Measurements from ENCODE around the gene CIT. TPM values are rescaled to one million over a fixed set of nuclear protein-coding genes. Genes with fewer than 3 reads are reported as not detected.

CIT gene
- total and polyA plus RNA-seq, 2 donors (not counting 1 experiment from before 2014, with no cell fraction given) = 6.8 to 25.4 TPM

DNA sequence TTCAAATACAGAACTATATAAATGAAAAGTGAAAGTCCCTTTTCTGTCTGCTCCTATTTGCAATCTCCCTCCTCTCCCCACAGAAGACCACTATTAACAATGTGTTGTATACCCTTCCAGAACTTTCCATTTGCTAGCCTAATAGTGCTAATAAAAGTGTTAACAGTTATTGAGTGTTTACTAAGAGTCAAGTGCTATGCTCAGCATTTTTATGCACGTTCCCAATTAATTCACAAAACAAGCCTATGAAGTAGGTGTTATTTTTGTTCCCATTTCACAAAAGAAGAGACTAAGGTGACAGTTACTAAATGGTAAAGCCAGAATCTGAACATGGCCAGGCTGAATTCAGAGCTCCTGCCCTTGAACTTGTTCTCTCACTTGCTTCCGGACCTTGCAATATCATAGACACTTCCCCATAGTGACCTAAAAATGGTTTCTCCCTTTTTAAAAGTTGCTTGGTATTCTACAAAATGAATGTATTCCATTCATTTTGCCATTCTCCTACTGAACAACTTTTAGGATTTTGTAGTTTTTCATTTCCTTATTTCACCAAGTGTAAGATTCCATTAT is 210.8 kb downstream of the CIT start:
- no peak overlapping the region for H3K4me2 ChIP-seq (ENCODE audit: extremely low read depth, insufficient read depth, low read length)
- no peaks in the 10 kb centered on the region for H4K20me1 ChIP-seq (ENCODE audit: control insufficient read depth, extremely low read depth, insufficient read depth, low read length)
- H3K9ac ChIP-seq (ENCODE audit: insufficient read depth, low read length) = no peak overlapping the region
- H2AFZ ChIP-seq (ENCODE audit: low read length) = no peak overlapping the region
- TF ChIP-seq, protein P1, sequence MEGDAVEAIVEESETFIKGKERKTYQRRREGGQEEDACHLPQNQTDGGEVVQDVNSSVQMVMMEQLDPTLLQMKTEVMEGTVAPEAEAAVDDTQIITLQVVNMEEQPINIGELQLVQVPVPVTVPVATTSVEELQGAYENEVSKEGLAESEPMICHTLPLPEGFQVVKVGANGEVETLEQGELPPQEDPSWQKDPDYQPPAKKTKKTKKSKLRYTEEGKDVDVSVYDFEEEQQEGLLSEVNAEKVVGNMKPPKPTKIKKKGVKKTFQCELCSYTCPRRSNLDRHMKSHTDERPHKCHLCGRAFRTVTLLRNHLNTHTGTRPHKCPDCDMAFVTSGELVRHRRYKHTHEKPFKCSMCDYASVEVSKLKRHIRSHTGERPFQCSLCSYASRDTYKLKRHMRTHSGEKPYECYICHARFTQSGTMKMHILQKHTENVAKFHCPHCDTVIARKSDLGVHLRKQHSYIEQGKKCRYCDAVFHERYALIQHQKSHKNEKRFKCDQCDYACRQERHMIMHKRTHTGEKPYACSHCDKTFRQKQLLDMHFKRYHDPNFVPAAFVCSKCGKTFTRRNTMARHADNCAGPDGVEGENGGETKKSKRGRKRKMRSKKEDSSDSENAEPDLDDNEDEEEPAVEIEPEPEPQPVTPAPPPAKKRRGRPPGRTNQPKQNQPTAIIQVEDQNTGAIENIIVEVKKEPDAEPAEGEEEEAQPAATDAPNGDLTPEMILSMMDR (conservative IDR thresholded peaks at IDR 0.05 in 1 of 2, IDR thresholded peaks at IDR 0.05 in 1 of 2; ENCODE audit: low read depth in 1 of 2, low read length in 2 of 2) = no peak
- no peak for TF ChIP-seq EZH2 (IDR thresholded peaks at IDR 0.05; ENCODE audit: low read length, missing control alignments)
- H3K36me3 ChIP-seq (ENCODE audit: control insufficient read depth, insufficient read depth, low read length) = no peaks in the 10 kb centered on the region
- no peaks in the 10 kb centered on the region for H3K27me3 ChIP-seq (ENCODE audit: control insufficient read depth, insufficient read depth, low read length)
- H3K4me3 ChIP-seq (replicated peaks in 1 of 4; ENCODE audit: control extremely low read depth in 1 of 4, insufficient read depth in 1 of 4, low read depth in 3 of 4, low read length in 4 of 4) = no peak overlapping the region
- peaks cover 13% of the 10 kb centered on the region for H3K79me2 ChIP-seq (ENCODE audit: control insufficient read depth, insufficient read depth, low read length)
- H3K4me1 ChIP-seq (ENCODE audit: control insufficient read depth, extremely low read depth, insufficient read depth, low read length) = no peaks in the 10 kb centered on the region
- H3K9me3 ChIP-seq (ENCODE audit: control insufficient read depth, insufficient read depth, low read depth, low read length) = no peaks in the 10 kb centered on the region
- no peak for DNase-seq (ENCODE audit: low read depth in 2 of 2)
- H3K27ac ChIP-seq (ENCODE audit: insufficient read depth, low read length) = no peak overlapping the region

DNA sequence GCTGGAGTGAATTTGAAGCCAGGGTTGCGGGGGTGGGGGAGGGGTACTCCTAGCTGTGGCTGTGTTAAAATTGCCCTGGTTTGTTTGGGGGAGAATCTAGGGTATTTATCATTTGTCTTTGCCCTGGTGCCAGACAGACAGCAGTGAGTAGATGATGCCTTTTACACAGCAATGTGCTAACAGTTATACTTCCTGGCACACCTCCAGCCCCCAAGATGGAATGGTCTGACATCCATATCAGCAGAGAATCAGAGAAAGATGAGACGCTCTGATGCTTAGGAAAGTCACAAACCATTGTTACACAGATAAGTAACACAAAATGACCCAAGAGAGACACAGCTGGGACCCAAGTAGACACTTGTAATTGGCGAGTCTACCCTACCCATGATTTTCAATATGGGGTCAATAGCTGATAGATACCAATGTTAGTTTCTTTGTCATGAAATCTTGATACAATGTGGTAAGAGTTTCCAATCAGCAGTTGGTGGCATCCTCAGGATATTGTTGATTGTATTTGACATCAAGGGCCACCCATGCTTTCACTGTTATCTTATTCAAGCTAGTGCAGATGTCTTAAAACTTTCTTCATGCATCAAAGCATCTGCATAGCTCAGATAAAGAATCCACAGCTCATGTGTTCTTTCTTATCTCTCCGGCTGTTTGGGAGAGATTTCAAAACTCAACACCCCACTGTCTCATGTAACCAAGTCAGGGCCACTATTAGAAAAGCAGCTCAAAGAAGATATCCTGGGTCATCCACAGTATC is 211.8 kb downstream of the CIT start:
- no peaks in the 10 kb centered on the region for H3K4me1 ChIP-seq (ENCODE audit: control insufficient read depth, extremely low read depth, insufficient read depth, low read length)
- no peaks in the 10 kb centered on the region for H3K27me3 ChIP-seq (ENCODE audit: control insufficient read depth, insufficient read depth, low read length)
- peaks cover 12% of the 10 kb centered on the region for H3K79me2 ChIP-seq (ENCODE audit: control insufficient read depth, insufficient read depth, low read length)
- no peak overlapping the region for H3K27ac ChIP-seq (ENCODE audit: insufficient read depth, low read length)
- TF ChIP-seq EZH2 (IDR thresholded peaks at IDR 0.05; ENCODE audit: low read length, missing control alignments) = no peak
- TF ChIP-seq, protein P1 (conservative IDR thresholded peaks at IDR 0.05 in 1 of 2, IDR thresholded peaks at IDR 0.05 in 1 of 2; ENCODE audit: low read depth in 1 of 2, low read length in 2 of 2) = no peak
- no peak overlapping the region for H2AFZ ChIP-seq (ENCODE audit: low read length)
- no peaks in the 10 kb centered on the region for H3K9me3 ChIP-seq (ENCODE audit: control insufficient read depth, insufficient read depth, low read depth, low read length)
- H3K4me2 ChIP-seq (ENCODE audit: extremely low read depth, insufficient read depth, low read length) = no peak overlapping the region
- DNase-seq (ENCODE audit: low read depth in 2 of 2) = no peak
- no peak overlapping the region for H3K4me3 ChIP-seq (replicated peaks in 1 of 4; ENCODE audit: control extremely low read depth in 1 of 4, insufficient read depth in 1 of 4, low read depth in 3 of 4, low read length in 4 of 4)
- no peak overlapping the region for H3K9ac ChIP-seq (ENCODE audit: insufficient read depth, low read length)
- H4K20me1 ChIP-seq (ENCODE audit: control insufficient read depth, extremely low read depth, insufficient read depth, low read length) = no peaks in the 10 kb centered on the region
- H3K36me3 ChIP-seq (ENCODE audit: control insufficient read depth, insufficient read depth, low read length) = no peaks in the 10 kb centered on the region

DNA sequence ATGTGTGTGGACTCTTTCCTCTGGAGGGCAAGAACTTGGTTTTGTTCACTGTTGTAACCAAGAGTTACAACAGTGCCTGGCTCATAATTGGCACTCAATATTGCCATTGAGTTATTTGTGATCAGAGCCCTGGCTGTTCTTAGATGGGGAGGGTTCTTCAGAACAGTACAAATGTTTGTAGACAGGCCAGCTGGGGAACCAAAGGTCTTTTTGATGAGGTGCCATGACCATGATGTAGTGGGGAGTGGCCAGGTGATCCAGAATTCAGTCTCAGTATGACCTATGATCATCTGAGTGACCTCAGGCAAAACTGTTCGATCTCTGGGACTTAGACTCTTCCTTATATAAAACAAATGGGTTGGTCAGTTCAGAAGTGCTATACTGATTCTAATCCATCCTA is 212.5 kb downstream of the CIT start:
- Histone ChIP-seq H4K20me1 (ENCODE audit: control insufficient read depth, extremely low read depth, insufficient read depth, low read length) (no peaks in the 10 kb centered on the region), H3K4me1 (ENCODE audit: control insufficient read depth, extremely low read depth, insufficient read depth, low read length) (no peaks in the 10 kb centered on the region), H3K79me2 (ENCODE audit: control insufficient read depth, insufficient read depth, low read length) (peaks cover 9% of the 10 kb centered on the region), H3K36me3 (ENCODE audit: control insufficient read depth, insufficient read depth, low read length) (no peaks in the 10 kb centered on the region), H3K4me3 (replicated peaks in 1 of 4; ENCODE audit: control extremely low read depth in 1 of 4, insufficient read depth in 1 of 4, low read depth in 3 of 4, low read length in 4 of 4) (no peak overlapping the region), H3K9ac (ENCODE audit: insufficient read depth, low read length) (no peak overlapping the region), H2AFZ (ENCODE audit: low read length) (no peak overlapping the region), H3K27ac (ENCODE audit: insufficient read depth, low read length) (no peak overlapping the region), H3K9me3 (ENCODE audit: control insufficient read depth, insufficient read depth, low read depth, low read length) (no peaks in the 10 kb centered on the region), H3K27me3 (ENCODE audit: control insufficient read depth, insufficient read depth, low read length) (no peaks in the 10 kb centered on the region), H3K4me2 (ENCODE audit: extremely low read depth, insufficient read depth, low read length) (no peak overlapping the region)
- no peak for DNase-seq (ENCODE audit: low read depth in 2 of 2)
- no peak for TF ChIP-seq EZH2 (IDR thresholded peaks at IDR 0.05; ENCODE audit: low read length, missing control alignments)
- TF ChIP-seq, protein P1 (conservative IDR thresholded peaks at IDR 0.05 in 1 of 2, IDR thresholded peaks at IDR 0.05 in 1 of 2; ENCODE audit: low read depth in 1 of 2, low read length in 2 of 2) = no peak

Data from fibroblast of lung (primary cell).